ENCODE data around the gene PLEKHG5. TPM values are rescaled to one million over a fixed set of nuclear protein-coding genes. Genes with fewer than 3 reads are reported as not detected.
A peak's percentile ranks its signal among the peaks of the same experiment; 100 is the strongest.

The PLEKHG5 gene, protein sequence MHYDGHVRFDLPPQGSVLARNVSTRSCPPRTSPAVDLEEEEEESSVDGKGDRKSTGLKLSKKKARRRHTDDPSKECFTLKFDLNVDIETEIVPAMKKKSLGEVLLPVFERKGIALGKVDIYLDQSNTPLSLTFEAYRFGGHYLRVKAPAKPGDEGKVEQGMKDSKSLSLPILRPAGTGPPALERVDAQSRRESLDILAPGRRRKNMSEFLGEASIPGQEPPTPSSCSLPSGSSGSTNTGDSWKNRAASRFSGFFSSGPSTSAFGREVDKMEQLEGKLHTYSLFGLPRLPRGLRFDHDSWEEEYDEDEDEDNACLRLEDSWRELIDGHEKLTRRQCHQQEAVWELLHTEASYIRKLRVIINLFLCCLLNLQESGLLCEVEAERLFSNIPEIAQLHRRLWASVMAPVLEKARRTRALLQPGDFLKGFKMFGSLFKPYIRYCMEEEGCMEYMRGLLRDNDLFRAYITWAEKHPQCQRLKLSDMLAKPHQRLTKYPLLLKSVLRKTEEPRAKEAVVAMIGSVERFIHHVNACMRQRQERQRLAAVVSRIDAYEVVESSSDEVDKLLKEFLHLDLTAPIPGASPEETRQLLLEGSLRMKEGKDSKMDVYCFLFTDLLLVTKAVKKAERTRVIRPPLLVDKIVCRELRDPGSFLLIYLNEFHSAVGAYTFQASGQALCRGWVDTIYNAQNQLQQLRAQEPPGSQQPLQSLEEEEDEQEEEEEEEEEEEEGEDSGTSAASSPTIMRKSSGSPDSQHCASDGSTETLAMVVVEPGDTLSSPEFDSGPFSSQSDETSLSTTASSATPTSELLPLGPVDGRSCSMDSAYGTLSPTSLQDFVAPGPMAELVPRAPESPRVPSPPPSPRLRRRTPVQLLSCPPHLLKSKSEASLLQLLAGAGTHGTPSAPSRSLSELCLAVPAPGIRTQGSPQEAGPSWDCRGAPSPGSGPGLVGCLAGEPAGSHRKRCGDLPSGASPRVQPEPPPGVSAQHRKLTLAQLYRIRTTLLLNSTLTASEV
- polyA plus RNA-seq (2011; rRNA removed), result 0.75 and 0.84 TPM in 2 replicates
- 1.1 and 1.6 TPM in 2 replicates for polyA plus RNA-seq (2012; cell fraction: cytosol; rRNA removed)
- 7.2 and 9.2 TPM in 2 replicates for polyA plus RNA-seq (2012; cell fraction: nucleus; rRNA removed)
- 2.4 to 3.4 TPM (median 3.1 TPM) in 3 replicates for polyA plus RNA-seq (2017; fragmentation: RNase III; extraction: RNeasy Plus Mini Kit Qiagen cat#74134 plus additional on column Dnase treatment)
- 0.62 and 0.83 TPM in 2 replicates for polyA minus RNA-seq (2011; rRNA and poly(A)+ RNA removed)

DNA sequence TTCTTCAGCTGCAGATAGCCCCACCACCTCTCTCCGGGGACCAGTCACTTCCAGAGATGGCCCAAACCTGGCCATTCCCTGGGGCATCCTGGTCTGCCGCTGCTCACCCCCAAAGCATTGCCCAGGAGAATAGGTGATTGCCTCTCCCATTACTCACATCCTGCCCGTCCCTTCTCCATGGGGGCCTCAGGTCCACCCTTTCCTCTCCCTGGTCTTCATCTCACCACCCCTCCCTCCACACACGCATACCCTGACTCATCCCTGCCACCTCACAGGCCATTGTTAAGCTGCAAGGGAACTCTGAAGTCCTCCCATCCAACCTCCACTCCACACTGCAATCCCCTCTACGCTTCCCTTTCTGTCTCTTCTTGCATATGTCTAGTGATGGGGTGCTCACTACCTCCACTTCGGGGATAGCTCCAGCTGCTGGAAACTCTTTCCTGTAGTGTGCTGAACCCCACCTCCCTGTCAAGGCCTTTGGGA, at the start of gene PLEKHG5:
PLEKHG5 (minus strand) TSS at position 188 of the 483 bp plus-strand sequence. CDS start 14,096 bp downstream, outside the sequence.
- no peak for TF ChIP-seq HOXB5 (CRISPR knock-in tag; IDR thresholded peaks at IDR 0.05)
- TF ChIP-seq GATA3 (IDR thresholded peaks at IDR 0.05; ENCODE audit: borderline replicate concordance), result no peak
- no peak for TF ChIP-seq NFE2L2 (conservative IDR thresholded peaks at IDR 0.05; ENCODE audit: low read length)
- TF ChIP-seq, protein P1, sequence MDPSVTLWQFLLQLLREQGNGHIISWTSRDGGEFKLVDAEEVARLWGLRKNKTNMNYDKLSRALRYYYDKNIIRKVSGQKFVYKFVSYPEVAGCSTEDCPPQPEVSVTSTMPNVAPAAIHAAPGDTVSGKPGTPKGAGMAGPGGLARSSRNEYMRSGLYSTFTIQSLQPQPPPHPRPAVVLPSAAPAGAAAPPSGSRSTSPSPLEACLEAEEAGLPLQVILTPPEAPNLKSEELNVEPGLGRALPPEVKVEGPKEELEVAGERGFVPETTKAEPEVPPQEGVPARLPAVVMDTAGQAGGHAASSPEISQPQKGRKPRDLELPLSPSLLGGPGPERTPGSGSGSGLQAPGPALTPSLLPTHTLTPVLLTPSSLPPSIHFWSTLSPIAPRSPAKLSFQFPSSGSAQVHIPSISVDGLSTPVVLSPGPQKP (IDR thresholded peaks at IDR 0.05; ENCODE audit: low read depth, low read length), result no peak
- 0 out of 2 replicates have a peak, but pooled peaks have one; percentile 24 for TF ChIP-seq MAX (IDR thresholded peaks at IDR 0.05)
- TF ChIP-seq CBX2 (IDR thresholded peaks at IDR 0.05; ENCODE audit: borderline replicate concordance, low read depth), result no peak
- no peak for TF ChIP-seq FOSL2 (IDR thresholded peaks at IDR 0.05)
- TF ChIP-seq FOSL2 (CRISPR knock-in tag; IDR thresholded peaks at IDR 0.05), result 0 out of 2 replicates have a peak, but pooled peaks have one; percentile 27
- Histone ChIP-seq H3K27ac (peak within 1 kb of the TSS; percentile 99), H3K9me3 (no peaks in the 10 kb centered on the region), H3K4me3 (peak within 1 kb of the TSS; percentile 94), H3K4me2 (peak within 1 kb of the TSS; percentile 100), H3K4me1 (peaks cover 28% of the 10 kb centered on the region)
- DNase-seq (ENCODE audit: low read depth in 1 of 2, low spot score in 1 of 2) (peak in 1 of 2 experiments; percentile 51), ATAC-seq (peak; percentile 23 to 27; a peak in 4 of 6 replicates), FAIRE-seq (no peak)
- ChIA-PET CTCF (interaction anchor here (1.1 to 4.6 kb wide), 8 partner anchors 10 to 116 kb away, joined by 3 to 54 read pairs (median 6); partner anchors contain the start of genes NOL9 and TAS1R1), POLR2A (interaction anchor here (0.6 kb wide), 1 partner anchor 122 kb away, joined by 3 read pairs; the partner anchor contains the start of gene PHF13)
- 20% methylated on average over 6 of the region's 6 CpGs for WGBS (ENCODE audit: missing lambda C conversion rate)

GRCh38 chr1:6538956-6539355, 47.5 kb upstream of the PLEKHG5 start:
- Histone ChIP-seq H3K4me1 (no peaks in the 10 kb centered on the region), H3K4me2 (no peak overlapping the region), H3K27ac (no peak overlapping the region), H3K4me3 (no peak overlapping the region), H3K9me3 (no peaks in the 10 kb centered on the region)
- TF ChIP-seq HOXA7 (CRISPR knock-in tag; IDR thresholded peaks at IDR 0.05), result no peak
- TF ChIP-seq CBX8 (IDR thresholded peaks at IDR 0.05), result no peak
- no peak for TF ChIP-seq GATA3 (IDR thresholded peaks at IDR 0.05; ENCODE audit: borderline replicate concordance)
- no peak for FAIRE-seq
- ATAC-seq, result no peak
- WGBS (ENCODE audit: missing lambda C conversion rate), result 52% methylated on average over 3 of the region's 3 CpGs
- ChIA-PET POLR2A (no interaction called here), CTCF (interaction anchor here (0.9 to 1.6 kb wide), 4 partner anchors 9 to 53 kb away, joined by 3 to 9 read pairs (median 4); no protein-coding TSS in a partner anchor)
- no peak for DNase-seq (ENCODE audit: low read depth in 1 of 2, low spot score in 1 of 2)

GRCh38 chr1:6536291-6536690, 44.8 kb upstream of the PLEKHG5 start:
- H3K27ac ChIP-seq, result no peak overlapping the region
- no peaks in the 10 kb centered on the region for H3K9me3 ChIP-seq
- no peak for ATAC-seq
- 98% methylated on average over 4 of the region's 5 CpGs for WGBS (ENCODE audit: missing lambda C conversion rate)
- no peak for FAIRE-seq
- no peak overlapping the region for H3K4me3 ChIP-seq
- DNase-seq (ENCODE audit: low read depth in 1 of 2, low spot score in 1 of 2), result no peak
- no peak for TF ChIP-seq HOXB13 (CRISPR knock-in tag; IDR thresholded peaks at IDR 0.05; ENCODE audit: low read depth)
- no peak for TF ChIP-seq E2F6 (IDR thresholded peaks at IDR 0.05; ENCODE audit: borderline replicate concordance, low read depth)
- TF ChIP-seq ZC3H11A (IDR thresholded peaks at IDR 0.05), result no peak
- no peak for TF ChIP-seq ESRRA (IDR thresholded peaks at IDR 0.05; ENCODE audit: borderline replicate concordance, low read length)
- TF ChIP-seq, protein P1 (IDR thresholded peaks at IDR 0.05; ENCODE audit: low read depth, low read length), result no peak
- TF ChIP-seq BHLHE40 (IDR thresholded peaks at IDR 0.05; ENCODE audit: low read depth, low read length), result no peak
- TF ChIP-seq HDAC2 (IDR thresholded peaks at IDR 0.05), result no peak
- ChIA-PET CTCF (interaction anchor here (1.1 to 1.7 kb wide), 4 partner anchors 11 to 50 kb away, joined by 3 to 5 read pairs (median 3); no protein-coding TSS in a partner anchor), POLR2A (no interaction called here)
- H3K4me2 ChIP-seq, result no peak overlapping the region
- H3K4me1 ChIP-seq, result no peaks in the 10 kb centered on the region
